HG03558 (cell line): Measurements from ENCODE around the gene ARNT2.

ENCODE experiments used
- ATAC-seq: cut with Tn5 transposase; IDR thresholded peaks from one replicate; pipeline ENCODE4 v1.9.1; 2021; ENCODE audit warnings: moderate number of reproducible peaks; ENCODE audit not compliant: unreplicated experiment; ENCODE audit errors: extremely low read depth

The ARNT2 gene

GRCh38 chr15:80586161-80586560 lies 182.0 kb downstream of the ARNT2 start:
- ATAC-seq: no peak

GRCh38 chr15:80587007-80587406 lies 182.8 kb downstream of the ARNT2 start:
- ATAC-seq: no peak

GRCh38 chr15:80587816-80588456 lies 183.8 kb downstream of the ARNT2 start:
- no peak for ATAC-seq

- ATAC-seq: no peak
These were observed 184.6 kb downstream of the ARNT2 start for GRCh38 chr15:80588801-80589200.

- ATAC-seq: no peak
These were observed 186.7 kb downstream of the ARNT2 start for GRCh38 chr15:80590761-80591355.

- ATAC-seq: no peak
These were observed 187.3 kb downstream of the ARNT2 start for GRCh38 chr15:80591471-80591870.

GRCh38 chr15:80591938-80592825 lies 188.0 kb downstream of the ARNT2 start:
- no peak for ATAC-seq

GRCh38 chr15:80593486-80594030 lies 189.4 kb downstream of the ARNT2 start:
- no peak for ATAC-seq

- ATAC-seq: no peak
These were observed 190.1 kb downstream of the ARNT2 start for GRCh38 chr15:80594091-80594889.

- no peak for ATAC-seq
These were observed 191.2 kb downstream of the ARNT2 start for GRCh38 chr15:80595396-80595795.

GRCh38 chr15:80596521-80596976 lies 192.4 kb downstream of the ARNT2 start:
- no peak for ATAC-seq

GRCh38 chr15:80597076-80597475 lies 192.9 kb downstream of the ARNT2 start:
- ATAC-seq: no peak

GRCh38 chr15:80599359-80599758 lies 195.2 kb downstream of the ARNT2 start:
- no peak for ATAC-seq

- ATAC-seq: no peak
These were observed 196.4 kb downstream of the ARNT2 start for GRCh38 chr15:80600626-80601025.

- ATAC-seq: no peak
These were observed 197.1 kb downstream of the ARNT2 start for GRCh38 chr15:80601256-80601655.

- no peak for ATAC-seq
These were observed 200.7 kb downstream of the ARNT2 start for GRCh38 chr15:80604583-80605575.

GRCh38 chr15:80605591-80606150 lies 201.5 kb downstream of the ARNT2 start:
- ATAC-seq: no peak

- ATAC-seq: no peak
These were observed 202.4 kb downstream of the ARNT2 start for GRCh38 chr15:80606511-80607071.
